T-helper 17 cell (primary cell): ENCODE results near the gene TSG101. TPM values are rescaled to one million over a fixed set of nuclear protein-coding genes. Genes with fewer than 3 reads are reported as not detected.

ENCODE experiments used
- ATAC-seq: fragments of 150-1000 bp; cut with Tn5 transposase; 2 replicates; pipeline ENCODE4 v1.10.0; 2021; ENCODE audit warnings: mild to moderate bottlenecking, moderate library complexity
- DNase-seq, 3 donors: peaks; one replicate each; pipeline versions ENCODE4 v3.0.0 to v3.0.0-alpha.2; 2020 to 2021
- H3K9me3 ChIP-seq: one replicate; pipeline ENCODE4 v1.7.0; 2013; ENCODE audit warnings: low read length, mild to moderate bottlenecking; ENCODE audit not compliant: control insufficient read depth, poor library complexity, severe bottlenecking
- H3K27ac Mint-ChIP-seq: one replicate; pipeline ENCODE4 v1.8.0; 2022; ENCODE audit warnings: mild to moderate bottlenecking, moderate library complexity, mixed read lengths
- H3K27me3 Mint-ChIP-seq: one replicate; pipeline ENCODE4 v1.8.0; 2022; ENCODE audit warnings: mixed read lengths
- H3K36me3 Mint-ChIP-seq: one replicate; pipeline ENCODE4 v1.8.0; 2022; ENCODE audit warnings: low read depth, mixed read lengths
- H3K4me1 Mint-ChIP-seq: one replicate; pipeline ENCODE4 v1.8.0; 2022; ENCODE audit warnings: mild to moderate bottlenecking, mixed read lengths
- H3K4me3 Mint-ChIP-seq: one replicate; pipeline ENCODE4 v1.8.0; 2022; ENCODE audit warnings: mild to moderate bottlenecking, moderate library complexity, mixed read lengths
- total RNA-seq, 4 donors: library from RNA in 2 of 4; stranded (reverse) in 2 of 4; gene quantifications; one replicate each; pipeline ENCODE4 v1.2.3 and lab custom pipeline; 2022 to 2026

The TSG101 gene
- total RNA-seq, 2 donors from 2014 or later, result 15.8 to 15.9 TPM

DNA sequence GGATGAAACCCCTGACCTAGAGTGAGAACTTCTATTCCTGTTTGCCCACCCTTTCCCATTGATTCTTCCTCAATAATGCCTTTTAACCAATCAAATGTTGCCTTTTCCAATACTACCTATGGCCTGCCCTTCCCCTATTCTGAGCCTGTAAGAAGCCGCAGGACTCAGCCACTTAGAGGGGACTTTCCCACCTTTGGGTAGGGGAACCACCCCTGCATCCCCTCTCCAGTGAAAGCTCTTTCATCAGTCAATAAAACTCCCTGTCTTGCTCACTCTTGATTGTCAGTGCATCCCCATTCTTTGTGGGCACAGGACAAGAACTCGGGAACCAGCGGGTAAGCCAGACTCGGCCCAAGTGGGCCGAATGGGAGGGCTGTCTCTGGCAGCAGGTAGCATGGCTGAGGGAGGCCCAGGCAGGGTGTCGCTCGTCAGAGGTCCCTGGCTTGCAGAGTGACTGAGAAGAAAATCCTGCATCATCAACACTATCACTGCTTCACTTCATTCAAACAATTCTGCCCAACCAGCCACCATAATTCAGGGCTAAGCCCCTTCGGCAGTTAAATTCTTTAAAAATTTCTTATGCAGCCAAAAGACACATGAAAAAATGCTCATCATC lies 40.7 kb downstream of the TSG101 start:
- Mint-ChIP-seq H3K4me1 (peaks cover 7% of the 10 kb centered on the region), H3K36me3 (peaks cover 11% of the 10 kb centered on the region), H3K27me3 (no peaks in the 10 kb centered on the region), H3K4me3 (no peak overlapping the region), H3K27ac (peak overlapping the region; percentile 66)
- ATAC-seq, result peak; percentile 62
- no peaks in the 10 kb centered on the region for H3K9me3 ChIP-seq
- DNase-seq, result no peak

DNA sequence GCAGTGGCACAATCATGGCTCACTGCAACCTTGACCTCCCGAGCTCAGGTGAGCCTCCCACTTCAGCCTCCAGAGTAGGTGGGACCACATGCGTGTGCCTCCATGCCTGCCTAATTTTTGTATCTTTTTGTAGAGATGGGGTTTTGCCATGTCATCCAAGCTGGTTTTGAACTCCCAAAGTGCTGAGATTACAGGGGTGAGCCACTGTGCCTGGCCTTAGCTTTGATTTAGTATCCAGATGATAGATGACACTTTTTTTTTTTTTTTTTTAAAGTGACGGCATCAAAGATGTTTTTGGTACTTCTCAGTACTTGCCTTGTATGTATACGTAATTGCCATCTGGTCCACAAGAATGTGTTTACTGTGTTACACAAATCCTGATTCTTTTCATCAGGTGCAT lies 47.7 kb downstream of the TSG101 start:
- DNase-seq (no peak), ATAC-seq (no peak)
- Mint-ChIP-seq H3K27ac (no peak overlapping the region), H3K4me1 (peaks cover 2% of the 10 kb centered on the region), H3K36me3 (peaks cover 10% of the 10 kb centered on the region), H3K27me3 (no peaks in the 10 kb centered on the region), H3K4me3 (no peak overlapping the region)
- no peaks in the 10 kb centered on the region for H3K9me3 ChIP-seq

DNA sequence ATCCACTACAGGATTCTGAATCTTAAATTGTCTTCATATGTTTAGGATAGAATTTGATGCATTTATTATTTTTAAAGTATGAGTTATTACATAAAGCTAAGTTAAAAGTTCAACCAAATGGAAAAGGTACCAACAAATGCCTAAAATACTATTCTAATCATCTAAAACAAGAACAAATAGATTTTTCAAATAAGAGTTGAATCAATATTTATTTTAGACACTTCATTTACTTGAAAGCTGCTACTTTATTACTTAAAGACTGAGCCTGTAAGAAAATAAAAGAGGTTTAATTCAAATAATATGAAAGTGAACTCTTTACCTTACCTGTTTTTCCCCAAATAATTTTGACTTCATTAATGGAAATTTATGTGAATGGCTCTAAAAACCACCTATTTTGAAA lies 54.2 kb downstream of the TSG101 start:
- peaks cover under 1% of the 10 kb centered on the region for H3K4me1 Mint-ChIP-seq
- no peak for ATAC-seq
- H3K36me3 Mint-ChIP-seq, result no peaks in the 10 kb centered on the region

GRCh38 chr11:18471995-18472394 lies 54.7 kb downstream of the TSG101 start:
- DNase-seq (no peak), ATAC-seq (no peak)
- Mint-ChIP-seq H3K27me3 (no peaks in the 10 kb centered on the region), H3K4me1 (no peaks in the 10 kb centered on the region), H3K27ac (no peak overlapping the region), H3K36me3 (no peaks in the 10 kb centered on the region), H3K4me3 (no peak overlapping the region)
- H3K9me3 ChIP-seq, result no peaks in the 10 kb centered on the region

More for the DNA sequence above, 54.2 kb downstream of the TSG101 start:
- DNase-seq, result no peak
- no peaks in the 10 kb centered on the region for H3K27me3 Mint-ChIP-seq
- H3K27ac Mint-ChIP-seq, result no peak overlapping the region
- H3K4me3 Mint-ChIP-seq, result no peak overlapping the region
- H3K9me3 ChIP-seq, result no peaks in the 10 kb centered on the region

DNA sequence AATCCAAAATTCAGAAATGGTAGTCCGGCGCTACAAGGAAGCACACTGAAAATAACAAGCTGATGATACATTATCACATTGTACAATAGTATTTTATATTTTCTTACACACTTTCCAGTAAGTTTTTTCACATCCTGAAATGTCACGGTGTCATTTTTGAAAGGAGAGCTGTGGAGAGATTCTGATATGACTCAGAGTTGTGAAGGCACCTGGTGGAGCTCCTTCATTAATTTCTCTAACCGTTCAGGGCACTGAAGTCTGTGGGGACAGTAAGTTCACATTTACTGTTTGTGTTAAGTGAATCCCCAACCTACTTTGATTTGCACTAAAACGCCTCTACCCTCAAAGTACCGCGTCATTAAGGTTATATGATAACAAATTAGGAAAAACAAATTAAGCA lies 57.8 kb downstream of the TSG101 start:
- H3K4me3 Mint-ChIP-seq, result no peak overlapping the region
- H3K9me3 ChIP-seq, result no peaks in the 10 kb centered on the region
- H3K27ac Mint-ChIP-seq, result no peak overlapping the region
- H3K27me3 Mint-ChIP-seq, result no peaks in the 10 kb centered on the region
- ATAC-seq, result no peak
- no peaks in the 10 kb centered on the region for H3K4me1 Mint-ChIP-seq
- H3K36me3 Mint-ChIP-seq, result no peaks in the 10 kb centered on the region
- no peak for DNase-seq

DNA sequence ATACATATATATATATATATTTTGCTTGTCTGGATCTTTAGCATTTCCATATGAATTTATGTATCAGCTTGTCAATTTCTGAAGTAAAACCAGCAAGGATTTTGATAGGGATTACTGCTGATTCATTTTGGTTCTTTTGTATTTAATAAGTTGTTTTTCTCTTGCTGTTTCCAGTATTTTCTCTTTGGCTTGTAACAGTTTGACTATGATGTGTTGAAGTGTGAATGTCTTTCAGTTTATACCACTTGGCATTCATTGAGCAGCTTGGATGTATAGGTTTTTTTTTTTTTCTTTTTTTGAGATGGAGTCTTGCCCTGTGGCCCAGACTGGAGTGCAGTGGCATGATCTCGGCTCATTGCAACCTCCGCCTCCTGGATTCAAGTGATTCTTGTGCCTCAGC lies 58.7 kb downstream of the TSG101 start:
- ATAC-seq, result no peak
- Mint-ChIP-seq H3K36me3 (no peaks in the 10 kb centered on the region), H3K27ac (no peak overlapping the region), H3K4me1 (no peaks in the 10 kb centered on the region), H3K4me3 (no peak overlapping the region), H3K27me3 (no peaks in the 10 kb centered on the region)
- no peak for DNase-seq
- H3K9me3 ChIP-seq, result no peaks in the 10 kb centered on the region

DNA sequence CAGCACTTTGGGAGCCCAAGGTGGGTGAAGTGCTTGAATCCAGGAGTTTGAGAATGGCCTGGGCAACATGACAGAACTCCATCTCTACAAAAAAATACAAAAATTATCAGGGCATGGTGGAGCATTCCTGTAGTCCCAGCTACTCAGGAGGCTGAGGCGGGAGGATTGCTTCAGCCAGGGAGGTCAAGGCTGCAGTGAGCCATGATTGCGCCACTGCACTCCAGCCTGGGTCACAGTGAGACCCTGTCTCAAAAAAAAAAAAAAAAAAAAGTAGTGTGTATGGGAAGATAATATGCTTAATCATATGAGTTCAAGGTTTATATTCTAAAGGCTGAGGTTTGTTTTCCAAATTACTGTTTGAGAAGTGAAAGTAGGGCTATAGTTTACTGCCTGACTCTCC lies 60.3 kb downstream of the TSG101 start:
- H3K36me3 Mint-ChIP-seq, result no peaks in the 10 kb centered on the region
- H3K27me3 Mint-ChIP-seq, result no peaks in the 10 kb centered on the region
- no peaks in the 10 kb centered on the region for H3K9me3 ChIP-seq
- no peak for DNase-seq
- ATAC-seq, result no peak
- no peaks in the 10 kb centered on the region for H3K4me1 Mint-ChIP-seq
- H3K27ac Mint-ChIP-seq, result peak overlapping the region; percentile 37
- no peak overlapping the region for H3K4me3 Mint-ChIP-seq

- no peak for ATAC-seq
- H3K4me1 Mint-ChIP-seq, result no peaks in the 10 kb centered on the region
- H3K27me3 Mint-ChIP-seq, result no peaks in the 10 kb centered on the region
- no peak overlapping the region for H3K27ac Mint-ChIP-seq
- DNase-seq, result no peak
- H3K9me3 ChIP-seq, result no peaks in the 10 kb centered on the region
- H3K36me3 Mint-ChIP-seq, result no peaks in the 10 kb centered on the region
- H3K4me3 Mint-ChIP-seq, result no peak overlapping the region
These were observed 63.3 kb downstream of the TSG101 start for GRCh38 chr11:18463439-18463838.

GRCh38 chr11:18461909-18462308 lies 64.8 kb downstream of the TSG101 start:
- DNase-seq (no peak), ATAC-seq (no peak)
- Mint-ChIP-seq H3K27me3 (peaks cover under 1% of the 10 kb centered on the region), H3K4me3 (no peak overlapping the region), H3K4me1 (no peaks in the 10 kb centered on the region), H3K27ac (no peak overlapping the region), H3K36me3 (no peaks in the 10 kb centered on the region)
- no peaks in the 10 kb centered on the region for H3K9me3 ChIP-seq

DNA sequence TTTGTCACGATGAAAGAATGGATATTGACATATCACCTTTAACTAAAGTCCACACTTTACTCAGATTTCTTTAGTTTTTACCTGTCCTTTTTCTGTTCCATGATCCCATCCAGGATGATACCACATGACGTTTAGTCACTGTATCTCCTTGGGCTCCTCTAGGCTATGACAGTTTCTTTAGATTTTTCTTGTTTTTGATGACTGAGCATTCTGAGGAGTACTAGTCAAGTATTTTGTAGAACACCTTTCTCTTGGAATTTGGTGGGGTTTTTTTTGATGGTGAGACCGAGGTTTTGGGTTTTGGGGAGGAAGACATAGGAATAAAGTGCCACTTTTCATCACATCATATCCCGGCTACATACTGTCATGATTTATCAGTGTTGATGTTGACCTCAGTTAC lies 67.1 kb downstream of the TSG101 start:
- Mint-ChIP-seq H3K27ac (no peak overlapping the region), H3K36me3 (peaks cover 2% of the 10 kb centered on the region), H3K27me3 (peaks cover 9% of the 10 kb centered on the region), H3K4me1 (no peaks in the 10 kb centered on the region), H3K4me3 (no peak overlapping the region)
- ATAC-seq (no peak), DNase-seq (no peak)
- H3K9me3 ChIP-seq, result no peaks in the 10 kb centered on the region

- DNase-seq, result no peak
- Mint-ChIP-seq H3K4me1 (no peaks in the 10 kb centered on the region), H3K4me3 (no peak overlapping the region), H3K36me3 (peaks cover 2% of the 10 kb centered on the region), H3K27me3 (peaks cover 9% of the 10 kb centered on the region), H3K27ac (no peak overlapping the region)
- ATAC-seq, result no peak
- H3K9me3 ChIP-seq, result no peaks in the 10 kb centered on the region
These were observed 69.3 kb downstream of the TSG101 start for GRCh38 chr11:18457450-18457849.

GRCh38 chr11:18455686-18456372 lies 70.9 kb downstream of the TSG101 start, which contains the start of gene LDHAL6A:
LDHAL6A (plus strand) TSS chr11:18455856; CDS start chr11:18456681, 825 bp downstream.
- DNase-seq (no peak), ATAC-seq (peak; percentile 30)
- H3K36me3 Mint-ChIP-seq, result peaks cover 2% of the 10 kb centered on the region
- no peak within 1 kb of the TSS for H3K27ac Mint-ChIP-seq
- H3K4me3 Mint-ChIP-seq, result no peak within 1 kb of the TSS
- H3K9me3 ChIP-seq, result no peaks in the 10 kb centered on the region
- peaks cover 9% of the 10 kb centered on the region for H3K27me3 Mint-ChIP-seq
- no peaks in the 10 kb centered on the region for H3K4me1 Mint-ChIP-seq

GRCh38 chr11:18452927-18453326 lies 73.8 kb downstream of the TSG101 start:
- H3K27ac Mint-ChIP-seq, result no peak overlapping the region
- H3K27me3 Mint-ChIP-seq, result peaks cover 9% of the 10 kb centered on the region
- H3K4me3 Mint-ChIP-seq, result no peak overlapping the region
- no peak for DNase-seq
- H3K4me1 Mint-ChIP-seq, result peaks cover 2% of the 10 kb centered on the region
- H3K36me3 Mint-ChIP-seq, result peaks cover 2% of the 10 kb centered on the region
- ATAC-seq, result no peak
- no peaks in the 10 kb centered on the region for H3K9me3 ChIP-seq

GRCh38 chr11:18449251-18449650 lies 77.5 kb downstream of the TSG101 start:
- peaks cover 2% of the 10 kb centered on the region for H3K4me1 Mint-ChIP-seq
- peaks cover 3% of the 10 kb centered on the region for H3K36me3 Mint-ChIP-seq
- peaks cover 10% of the 10 kb centered on the region for H3K27me3 Mint-ChIP-seq
- no peaks in the 10 kb centered on the region for H3K9me3 ChIP-seq
- H3K4me3 Mint-ChIP-seq, result no peak overlapping the region
- no peak for ATAC-seq
- no peak overlapping the region for H3K27ac Mint-ChIP-seq
- no peak for DNase-seq
